SK-MEL-5 (cell line): ENCODE measurements around the gene BAG2. TPM values are rescaled to one million over a fixed set of nuclear protein-coding genes. Genes with fewer than 3 reads are reported as not detected.

ENCODE experiments used
- DNase-seq: peaks from one replicate; pipeline ENCODE4 v3.0.0-alpha.2; 2016; ENCODE audit warnings: low read depth, low spot score
- in situ Hi-C: cut with HindIII; loops from 2 replicates; pipeline ENCODE4 v1.10.0; 2016; ENCODE audit warnings: low sequenced_read_pairs, high pct_unique_total_duplicates, low pct_unique_long_range_greater_than_20kb
- total RNA-seq: library from RNA; depleted of rRNA; stranded (reverse); fragments of >200 nt; shearing (Covaris generic); gene quantifications from 2 replicates; pipeline ENCODE4 v1.2.3, GENCODE V29; 2014

Gene BAG2
- total RNA-seq, 1 experiment from 2014 or later = 7.2 TPM

GRCh38 chr6:57165080-57165479 is 7.0 kb upstream of the BAG2 start:
- in situ Hi-C loops = no loop called here
- DNase-seq = no peak

- in situ Hi-C loops = no loop called here
- DNase-seq = no peak
Measured at GRCh38 chr6:57173056-57173885, 1.1 kb downstream of the BAG2 start.

- peak; percentile 39 for DNase-seq
- in situ Hi-C loops = no loop called here
Measured at GRCh38 chr6:57173886-57174510, 1.9 kb downstream of the BAG2 start.

GRCh38 chr6:57174511-57174907 is 2.4 kb downstream of the BAG2 start:
- in situ Hi-C loops = no loop called here

GRCh38 chr6:57177545-57178265 is 5.6 kb downstream of the BAG2 start:
- in situ Hi-C loops = no loop called here
- no peak for DNase-seq

More at GRCh38 chr6:57174511-57174907, 2.4 kb downstream of the BAG2 start:
- DNase-seq = no peak

- in situ Hi-C loops = no loop called here
- DNase-seq = no peak
Measured at GRCh38 chr6:57180596-57180995, 8.5 kb downstream of the BAG2 start.

- in situ Hi-C loops = no loop called here
- DNase-seq = no peak
Measured at GRCh38 chr6:57182017-57182432, 9.9 kb downstream of the BAG2 start.

- DNase-seq = no peak
- in situ Hi-C loops = no loop called here
Measured at GRCh38 chr6:57183336-57183735, 11.2 kb downstream of the BAG2 start.

GRCh38 chr6:57190140-57190539 is 18.0 kb downstream of the BAG2 start:
- in situ Hi-C loops = no loop called here
- DNase-seq = peak; percentile 62

GRCh38 chr6:57193177-57193576 is 21.1 kb downstream of the BAG2 start:
- in situ Hi-C loops = no loop called here
- no peak for DNase-seq

- DNase-seq = no peak
- in situ Hi-C loops = no loop called here
Measured at GRCh38 chr6:57195457-57195856, 23.3 kb downstream of the BAG2 start.

GRCh38 chr6:57198926-57199636 is 27.0 kb downstream of the BAG2 start:
- no peak for DNase-seq
- in situ Hi-C loops = no loop called here

GRCh38 chr6:57201718-57202117 is 29.6 kb downstream of the BAG2 start:
- in situ Hi-C loops = no loop called here
- DNase-seq = no peak

GRCh38 chr6:57205550-57206328 is 33.6 kb downstream of the BAG2 start:
- no peak for DNase-seq
- in situ Hi-C loops = no loop called here

GRCh38 chr6:57207141-57207540 is 35.0 kb downstream of the BAG2 start:
- in situ Hi-C loops = no loop called here
- DNase-seq = no peak

GRCh38 chr6:57207872-57208271 is 35.7 kb downstream of the BAG2 start:
- DNase-seq = no peak

GRCh38 chr6:57209030-57209429 is 36.9 kb downstream of the BAG2 start:
- in situ Hi-C loops = no loop called here
- DNase-seq = no peak

More at GRCh38 chr6:57207872-57208271, 35.7 kb downstream of the BAG2 start:
- in situ Hi-C loops = no loop called here
